H1 (cell line): ENCODE data around the gene SMDT1. TPM values are rescaled to one million over a fixed set of nuclear protein-coding genes. Genes with fewer than 3 reads are reported as not detected.
"Not testable (repeated sequence)": the region's sequence is repeated elsewhere in the genome, so short reads cannot be mapped to it uniquely, and the experiment has no call there.

Experiments
- CTCF ChIA-PET: fragments of 300-600 bp; sonication (Branson Sonifier 250); formaldehyde crosslinking; loops from one replicate; lab custom pipeline; 2021; ENCODE audit not compliant: partially characterized antibody; lab: Charles Lee
- POLR2A ChIA-PET: fragments of 300-600 bp; sonication (Branson Sonifier 250); formaldehyde crosslinking; loops from one replicate; lab custom pipeline; 2021; ENCODE audit warnings: inconsistent platforms; ENCODE audit not compliant: partially characterized antibody; lab: Charles Lee
- DNase-seq, 2 experiments: peaks; one replicate each; pipeline versions ENCODE4 v3.0.0 to v3.0.0-alpha.2; 2010 to 2022; ENCODE audit warnings: low spot score in 2 of 2, low read depth in 1 of 2, mixed read lengths in 1 of 2
- FAIRE-seq: peaks from 2 replicates; lab custom pipeline; 2011; peaks lifted over from hg19 to GRCh38; lab: Jason Lieb, UNC
- H2AFZ ChIP-seq: 2 replicates; pipeline ENCODE4 v1.8.1; 2012; ENCODE audit warnings: low read length, inconsistent platforms
- H2AK5ac ChIP-seq: 2 replicates; pipeline ENCODE4 v1.6.1; 2013; ENCODE audit warnings: low read depth, low read length
- H2BK120ac ChIP-seq: replicated peaks from 2 replicates; pipeline ENCODE3; 2013; ENCODE audit warnings: low read depth, low read length, inconsistent platforms
- H2BK12ac ChIP-seq: 2 replicates; pipeline ENCODE4 v1.6.1; 2013; ENCODE audit warnings: low read depth, low read length
- H2BK15ac ChIP-seq: 2 replicates; pipeline ENCODE4 v1.6.1; 2013; ENCODE audit warnings: low read length
- H2BK20ac ChIP-seq: 2 replicates; pipeline ENCODE4 v1.6.1; 2013; ENCODE audit warnings: low read length
- H2BK5ac ChIP-seq: 2 replicates; pipeline ENCODE4 v1.6.1; 2013; ENCODE audit warnings: low read depth, low read length
- H3K14ac ChIP-seq: 2 replicates; pipeline ENCODE4 v1.6.1; 2013; ENCODE audit warnings: inconsistent platforms; ENCODE audit not compliant: insufficient read length
- H3K18ac ChIP-seq: 2 replicates; pipeline ENCODE4 v1.6.1; 2013; ENCODE audit warnings: low read length; ENCODE audit errors: extremely low read depth
- H3K23ac ChIP-seq: 2 replicates; pipeline ENCODE4 v1.6.1; 2013; ENCODE audit warnings: inconsistent platforms; ENCODE audit not compliant: insufficient read length
- H3K23me2 ChIP-seq: 2 replicates; pipeline ENCODE4 v1.6.1; 2013; ENCODE audit warnings: low read depth, low read length
- H3K27ac ChIP-seq: 2 replicates; pipeline ENCODE4 v1.6.1; 2011; ENCODE audit warnings: low read depth, low read length, inconsistent platforms
- H3K27me3 ChIP-seq, 4 experiments: replicated peaks in 1 of 4; 1 replicate in 1 of 4; 2 replicates in 3 of 4; pipeline versions ENCODE4 v1.6.1 to v1.8.1; 2011 to 2013; ENCODE audit warnings: low read length in 3 of 4, mild to moderate bottlenecking in 3 of 4, inconsistent platforms in 2 of 4, mixed read lengths in 2 of 4, moderate library complexity in 1 of 4; ENCODE audit not compliant: control insufficient read depth in 3 of 4, insufficient read depth in 3 of 4; ENCODE audit errors: extremely low read depth in 1 of 4
- H3K36me3 ChIP-seq, 4 experiments: 2 replicates each; pipeline versions ENCODE4 v1.6.1 to v1.8.1; 2011 to 2013; ENCODE audit warnings: mild to moderate bottlenecking in 4 of 4, low read length in 3 of 4, moderate library complexity in 2 of 4, control low read depth in 1 of 4, inconsistent platforms in 1 of 4; ENCODE audit not compliant: insufficient read depth in 4 of 4, control insufficient read depth in 2 of 4
- H3K4ac ChIP-seq: replicated peaks from 2 replicates; pipeline ENCODE3; 2013; ENCODE audit warnings: low read length, low read depth, mixed read lengths, inconsistent platforms; ENCODE audit not compliant: insufficient read length
- H3K4me1 ChIP-seq, 4 experiments: replicated peaks in 1 of 4; 1 replicate in 1 of 4; 2 replicates in 3 of 4; pipeline versions ENCODE4 v1.6.1 to v1.8.1; 2011 to 2013; ENCODE audit warnings: low read length in 3 of 4, inconsistent platforms in 2 of 4, mixed read lengths in 1 of 4; ENCODE audit not compliant: insufficient read depth in 4 of 4, control insufficient read depth in 3 of 4
- H3K4me2 ChIP-seq, 2 experiments: 2 replicates each; pipeline versions ENCODE4 v1.6.1 to v1.8.1; 2011 to 2013; ENCODE audit warnings: low read depth in 2 of 2, low read length in 2 of 2, control low read depth in 1 of 2, inconsistent platforms in 1 of 2, mild to moderate bottlenecking in 1 of 2; ENCODE audit not compliant: insufficient read depth in 1 of 2
- H3K4me3 ChIP-seq, 4 experiments: fragments of 200-600, 300-600 bp in 1 of 4; sonication (generic), shearing (Covaris generic), sonication (Bioruptor Twin) in 1 of 4; 2 replicates each; pipeline versions ENCODE4 v1.5.1 to v1.8.1; 2011 to 2016; ENCODE audit warnings: low read length in 4 of 4, low read depth in 3 of 4, control low read depth in 2 of 4, inconsistent platforms in 2 of 4, mild to moderate bottlenecking in 2 of 4, mixed read lengths in 1 of 4, moderate library complexity in 1 of 4; ENCODE audit not compliant: insufficient read depth in 2 of 4; ENCODE audit errors: extremely low read depth in 1 of 4
- H3K56ac ChIP-seq: replicated peaks from 2 replicates; pipeline ENCODE3; 2013; ENCODE audit warnings: low read depth, mild to moderate bottlenecking, mixed read lengths, low read length, inconsistent platforms; ENCODE audit not compliant: insufficient read length
- H3K79me1 ChIP-seq: 2 replicates; pipeline ENCODE4 v1.6.1; 2013; ENCODE audit warnings: low read depth, low read length, control low read depth
- H3K79me2 ChIP-seq, 2 experiments: 2 replicates each; pipeline versions ENCODE4 v1.6.1 to v1.8.1; 2012 to 2013; ENCODE audit warnings: low read length in 2 of 2, mild to moderate bottlenecking in 2 of 2, inconsistent platforms in 1 of 2; ENCODE audit not compliant: insufficient read depth in 2 of 2, control insufficient read depth in 1 of 2
- H3K9ac ChIP-seq, 4 experiments: replicated peaks in 1 of 4; 1 replicate in 1 of 4; 2 replicates in 3 of 4; pipeline versions ENCODE4 v1.6.1 to v1.8.1; 2011 to 2013; ENCODE audit warnings: low read depth in 3 of 4, low read length in 3 of 4, control low read depth in 2 of 4, mild to moderate bottlenecking in 2 of 4, moderate library complexity in 2 of 4, inconsistent platforms in 1 of 4; ENCODE audit errors: extremely low read depth in 1 of 4
- H3K9me3 ChIP-seq, 2 experiments: 2 replicates each; pipeline versions ENCODE4 v1.6.1 to v1.8.1; 2012 to 2013; ENCODE audit warnings: mild to moderate bottlenecking in 2 of 2, moderate library complexity in 2 of 2, control low read depth in 1 of 2, inconsistent platforms in 1 of 2, low read depth in 1 of 2, low read length in 1 of 2, mixed read lengths in 1 of 2; ENCODE audit not compliant: insufficient read depth in 2 of 2
- H4K20me1 ChIP-seq, 2 experiments: replicated peaks in 1 of 2; 2 replicates each; pipeline versions ENCODE3 to v1.8.1; 2011 to 2013; ENCODE audit warnings: inconsistent platforms in 2 of 2, low read length in 2 of 2, mild to moderate bottlenecking in 1 of 2; ENCODE audit not compliant: insufficient read depth in 2 of 2, control insufficient read depth in 1 of 2
- H4K5ac ChIP-seq: 2 replicates; pipeline ENCODE4 v1.6.1; 2013; ENCODE audit warnings: low read length, low read depth, mixed read lengths, inconsistent platforms; ENCODE audit not compliant: insufficient read length
- H4K8ac ChIP-seq: 2 replicates; pipeline ENCODE4 v1.8.0; 2013; ENCODE audit warnings: mild to moderate bottlenecking, moderate library complexity, low read length, inconsistent platforms; ENCODE audit not compliant: insufficient read depth; ENCODE audit errors: extremely low read depth
- H4K91ac ChIP-seq: replicated peaks from 2 replicates; pipeline ENCODE3; 2013; ENCODE audit warnings: low read length, mixed read lengths, inconsistent platforms; ENCODE audit not compliant: insufficient read length
- WGBS, 2 experiments: shearing (Covaris generic) in 1 of 2; methylation state at CpG; one replicate each; pipeline versions ENCODE4 v1.1.6 to v1.1.7; 2013 to 2015; ENCODE audit warnings: low lambda C conversion rate in 2 of 2, mixed read lengths in 2 of 2, inconsistent platforms in 1 of 2, low coverage in 1 of 2, missing lambda C conversion rate in 1 of 2; ENCODE audit not compliant: insufficient replicate concordance in 2 of 2, insufficient coverage in 1 of 2, insufficient read length in 1 of 2; ENCODE audit errors: extremely low coverage in 1 of 2, missing lambda C conversion rate in 1 of 2; 5-methylcytosine and 5-hydroxymethylcytosine counted together
- polyA plus RNA-seq, 7 experiments: library from polyadenylated mRNA; depleted of rRNA in 3 of 7; stranded (reverse) in 5 of 7; unstranded in 2 of 7; fragments of >200 nt in 5 of 7; fragments of 200-250 nt in 2 of 7; gene quantifications; 1 replicate in 5 of 7; 2 replicates in 1 of 7; 4 replicates in 1 of 7; pipeline versions ENCODE4 v1.2.1 to v1.2.3, GENCODE V29; 2011 to 2013; ENCODE audit warnings: missing spikeins in 2 of 7, mixed read lengths in 2 of 7
- total RNA-seq: library from RNA; stranded (reverse); fragmentation: NEBNext Ultra II Directional; extraction: Animal tissue kit (Norgen Biotek cat#: 25700); gene quantifications from 2 replicates; pipeline ENCODE4 v1.2.1, GENCODE V29; 2021

The SMDT1 gene
- total and polyA plus RNA-seq, 2 of the 8 experiments (the other 6 are each of a cell fraction or from before 2014, with no cell fraction given): 34.9 to 35.6 TPM

- H3K79me1 ChIP-seq, H2BK15ac ChIP-seq, H3K18ac ChIP-seq, H3K79me2 ChIP-seq, H4K5ac ChIP-seq, H2BK5ac ChIP-seq, H3K14ac ChIP-seq, H2AFZ ChIP-seq, FAIRE-seq, CTCF ChIA-PET, H3K9ac ChIP-seq, H4K8ac ChIP-seq, H4K20me1 ChIP-seq, H3K56ac ChIP-seq, H2BK20ac ChIP-seq, H3K4ac ChIP-seq, H3K4me2 ChIP-seq, H2BK120ac ChIP-seq, H3K36me3 ChIP-seq, DNase-seq, H2BK12ac ChIP-seq, H4K91ac ChIP-seq, H3K27ac ChIP-seq, H3K23me2 ChIP-seq, H3K4me1 ChIP-seq, H3K4me3 ChIP-seq, H3K9me3 ChIP-seq, H3K27me3 ChIP-seq, H2AK5ac ChIP-seq, H3K23ac ChIP-seq: not testable (repeated sequence)
- POLR2A ChIA-PET: interaction anchor here (1.2 kb wide), 1 partner anchor 9 kb away, joined by 4 read pairs; no protein-coding TSS in a partner anchor
- WGBS, 2 experiments: no CpG with 5 or more reads among the region's 7 CpGs
These were observed 50.7 kb downstream of the SMDT1 start for GRCh38 chr22:42130182-42130581.

- not testable (repeated sequence) for FAIRE-seq, DNase-seq
These were observed 51.3 kb downstream of the SMDT1 start, which contains the start of gene CYP2D6 for GRCh38 chr22:42130639-42131431. CYP2D6 (minus strand) TSS chr22:42130810; CDS start chr22:42130791, 19 bp downstream.

More at GRCh38 chr22:42130639-42131431, 51.3 kb downstream of the SMDT1 start, which contains the start of gene CYP2D6:
- H3K23ac ChIP-seq, H3K79me1 ChIP-seq, H3K56ac ChIP-seq, H2BK20ac ChIP-seq, H4K5ac ChIP-seq, H3K9me3 ChIP-seq, H3K27ac ChIP-seq, H3K23me2 ChIP-seq, H2AK5ac ChIP-seq, CTCF ChIA-PET, H4K91ac ChIP-seq, H4K8ac ChIP-seq, H3K4me3 ChIP-seq, H2BK120ac ChIP-seq, H2AFZ ChIP-seq, H4K20me1 ChIP-seq, H3K27me3 ChIP-seq, POLR2A ChIA-PET, H3K18ac ChIP-seq, H2BK5ac ChIP-seq, H3K79me2 ChIP-seq, H2BK12ac ChIP-seq, H3K4ac ChIP-seq, H3K4me2 ChIP-seq, H3K4me1 ChIP-seq, H3K9ac ChIP-seq, H3K14ac ChIP-seq, H3K36me3 ChIP-seq, H2BK15ac ChIP-seq: not testable (repeated sequence)
- WGBS, 2 experiments: 83% methylated on average over 6 of the region's 14 CpGs; no CpG with 5 or more reads in 1 of the 2 experiments
